ENCODE data around the gene LRRC4B.

Gene LRRC4B

GRCh38 chr19:50551715-50552187 lies 16.5 kb downstream of the LRRC4B start:
- in situ Hi-C loops (cut with MboI; ENCODE audit: low pct_unique_long_range_greater_than_20kb, low sequenced_read_pairs, unreplicated experiment), result no loop called here
- no peak for DNase-seq (ENCODE audit: low spot score)

GRCh38 chr19:50551034-50551714 lies 17.1 kb downstream of the LRRC4B start:
- no peak for TF ChIP-seq CTCF (IDR thresholded peaks at IDR 0.05; ENCODE audit: extremely low read depth, insufficient read depth, missing control alignments)
- in situ Hi-C loops (cut with MboI; ENCODE audit: low pct_unique_long_range_greater_than_20kb, low sequenced_read_pairs, unreplicated experiment), result no loop called here
- DNase-seq (ENCODE audit: low spot score), result no peak

More at GRCh38 chr19:50551715-50552187, 16.5 kb downstream of the LRRC4B start:
- TF ChIP-seq CTCF (IDR thresholded peaks at IDR 0.05; ENCODE audit: extremely low read depth, insufficient read depth, missing control alignments), result no peak

- TF ChIP-seq CTCF (IDR thresholded peaks at IDR 0.05; ENCODE audit: extremely low read depth, insufficient read depth, missing control alignments), result no peak
- no peak for DNase-seq (ENCODE audit: low spot score)
- in situ Hi-C loops (cut with MboI; ENCODE audit: low pct_unique_long_range_greater_than_20kb, low sequenced_read_pairs, unreplicated experiment), result no loop called here
These were observed 17.7 kb downstream of the LRRC4B start for GRCh38 chr19:50550594-50550966.

- TF ChIP-seq CTCF (IDR thresholded peaks at IDR 0.05; ENCODE audit: extremely low read depth, insufficient read depth, missing control alignments), result no peak
- in situ Hi-C loops (cut with MboI; ENCODE audit: low pct_unique_long_range_greater_than_20kb, low sequenced_read_pairs, unreplicated experiment), result loop anchor here (25.0 kb wide), 1 partner anchor 237 kb away; the partner anchor contains the start of gene ACP4
- DNase-seq (ENCODE audit: low spot score), result no peak
These were observed 18.2 kb downstream of the LRRC4B start for GRCh38 chr19:50549927-50550593.

GRCh38 chr19:50549059-50549926 lies 18.9 kb downstream of the LRRC4B start:
- DNase-seq (ENCODE audit: low spot score), result no peak
- in situ Hi-C loops (cut with MboI; ENCODE audit: low pct_unique_long_range_greater_than_20kb, low sequenced_read_pairs, unreplicated experiment), result loop anchor here (25.0 kb wide), 1 partner anchor 238 kb away; the partner anchor contains the start of gene ACP4
- TF ChIP-seq CTCF (IDR thresholded peaks at IDR 0.05; ENCODE audit: extremely low read depth, insufficient read depth, missing control alignments), result no peak

Measured in GM13977 (cell line).